K562 (cell line): ENCODE results near the gene CHAD. TPM values are rescaled to one million over a fixed set of nuclear protein-coding genes. Genes with fewer than 3 reads are reported as not detected.

Experiments
- LEF1 ChIP-seq: fragments of 450-650 bp; IDR thresholded peaks from 2 replicates; pipeline ENCODE4 v1.6.1; 2016; ENCODE audit warnings: mild to moderate bottlenecking
- NCOA4 ChIP-seq: fragments of 450-650 bp; IDR thresholded peaks from 2 replicates; pipeline ENCODE4 v1.6.1; 2018; ENCODE audit warnings: mild to moderate bottlenecking; ENCODE audit not compliant: partially characterized antibody
- SMARCA4 ChIP-seq: fragments of 450-650 bp; IDR thresholded peaks from 2 replicates; pipeline ENCODE4 v1.6.1; 2016
- ZNF232 ChIP-seq: sonication (generic); formaldehyde crosslinking; IDR thresholded peaks from 2 replicates; pipeline ENCODE4 v1.8.0; 2022; ENCODE audit warnings: mild to moderate bottlenecking, missing genetic modification reagents
- polyA plus RNA-seq, 8 experiments: library from polyadenylated mRNA; depleted of rRNA in 4 of 8; stranded (reverse) in 5 of 8; unstranded in 3 of 8; fragments of >200 nt; fragmentation: Nextera tagmentation in 2 of 8; fragmentation: Illumina TruSeq in 1 of 8; extraction: Ambion mirVana in 2 of 8; extraction: Trizol in 1 of 8; gene quantifications; 2 replicates each; pipeline versions ENCODE4 v1.2.1 to v1.2.3, GENCODE V29; 2011 to 2014; ENCODE audit warnings: inconsistent platforms in 1 of 8, missing spikeins in 1 of 8
- total RNA-seq, 7 experiments: library from RNA; depleted of rRNA in 6 of 7; stranded (reverse); fragments of >200 nt in 6 of 7; fragmentation: Illumina TruSeq in 2 of 7; extraction: Trizol in 2 of 7; gene quantifications; 2 replicates each; pipeline versions ENCODE4 v1.2.1 to v1.2.3, GENCODE V29; 2011 to 2021; ENCODE audit warnings: low replicate concordance in 1 of 7
- TF ChIP-seq, protein P1 (sequence below): sonication (generic); formaldehyde crosslinking; IDR thresholded peaks from 2 replicates; pipeline ENCODE4 v1.8.1; 2023; ENCODE audit warnings: missing genetic modification reagents, mild to moderate bottlenecking, borderline replicate concordance
- TF ChIP-seq, protein P2 (sequence below): fragments of 250-450 bp; sonication (Bioruptor Pico); IDR thresholded peaks from 2 replicates; pipeline ENCODE4 v1.4.0; 2020
- TF ChIP-seq, protein P3 (sequence below): fragments of 450-650 bp; formaldehyde crosslinking; IDR thresholded peaks from 2 replicates; pipeline ENCODE4 v1.4.0; 2022; ENCODE audit warnings: mild to moderate bottlenecking, moderate library complexity
- TF ChIP-seq, protein P4 (sequence below): fragments of 250-450 bp; sonication (Bioruptor Pico); IDR thresholded peaks from 2 replicates; pipeline ENCODE4 v1.5.0; 2021; ENCODE audit warnings: mild to moderate bottlenecking, borderline replicate concordance
- TF ChIP-seq, protein P5 (sequence below): fragments of 450-650 bp; formaldehyde crosslinking; IDR thresholded peaks from 2 replicates; pipeline ENCODE4 v1.4.0; 2020; ENCODE audit warnings: mild to moderate bottlenecking, moderate library complexity
- TF ChIP-seq, protein P6 (sequence below): sonication (generic); formaldehyde crosslinking; IDR thresholded peaks from 2 replicates; pipeline ENCODE4 v1.4.0; 2020; ENCODE audit warnings: mild to moderate bottlenecking, missing genetic modification reagents

CHAD gene
- total and polyA plus RNA-seq, 9 of the 15 experiments (the other 6 are each of a cell fraction or from before 2014, with no cell fraction given) = not detected

DNA sequence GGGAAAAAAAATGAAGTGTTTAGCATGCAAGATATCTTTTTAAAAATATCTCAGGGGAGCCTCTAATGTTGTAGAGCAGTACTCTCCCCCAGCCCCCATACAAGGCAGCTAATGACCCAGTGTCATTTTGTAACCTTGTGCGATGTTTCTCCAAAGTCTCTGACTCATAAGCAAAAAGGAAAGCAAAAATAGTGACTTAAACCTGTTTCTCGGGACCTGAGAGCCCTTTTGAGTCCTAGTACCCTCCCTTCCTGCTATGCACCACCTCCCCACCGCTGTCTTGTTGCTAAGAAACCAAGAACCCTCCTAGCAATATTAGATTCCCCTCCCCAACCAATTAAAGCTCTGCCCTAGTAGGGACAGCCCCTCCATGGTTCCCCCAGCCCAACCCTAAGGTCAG, 42.4 kb upstream of the CHAD start (continued):
- TF ChIP-seq, protein P1, sequence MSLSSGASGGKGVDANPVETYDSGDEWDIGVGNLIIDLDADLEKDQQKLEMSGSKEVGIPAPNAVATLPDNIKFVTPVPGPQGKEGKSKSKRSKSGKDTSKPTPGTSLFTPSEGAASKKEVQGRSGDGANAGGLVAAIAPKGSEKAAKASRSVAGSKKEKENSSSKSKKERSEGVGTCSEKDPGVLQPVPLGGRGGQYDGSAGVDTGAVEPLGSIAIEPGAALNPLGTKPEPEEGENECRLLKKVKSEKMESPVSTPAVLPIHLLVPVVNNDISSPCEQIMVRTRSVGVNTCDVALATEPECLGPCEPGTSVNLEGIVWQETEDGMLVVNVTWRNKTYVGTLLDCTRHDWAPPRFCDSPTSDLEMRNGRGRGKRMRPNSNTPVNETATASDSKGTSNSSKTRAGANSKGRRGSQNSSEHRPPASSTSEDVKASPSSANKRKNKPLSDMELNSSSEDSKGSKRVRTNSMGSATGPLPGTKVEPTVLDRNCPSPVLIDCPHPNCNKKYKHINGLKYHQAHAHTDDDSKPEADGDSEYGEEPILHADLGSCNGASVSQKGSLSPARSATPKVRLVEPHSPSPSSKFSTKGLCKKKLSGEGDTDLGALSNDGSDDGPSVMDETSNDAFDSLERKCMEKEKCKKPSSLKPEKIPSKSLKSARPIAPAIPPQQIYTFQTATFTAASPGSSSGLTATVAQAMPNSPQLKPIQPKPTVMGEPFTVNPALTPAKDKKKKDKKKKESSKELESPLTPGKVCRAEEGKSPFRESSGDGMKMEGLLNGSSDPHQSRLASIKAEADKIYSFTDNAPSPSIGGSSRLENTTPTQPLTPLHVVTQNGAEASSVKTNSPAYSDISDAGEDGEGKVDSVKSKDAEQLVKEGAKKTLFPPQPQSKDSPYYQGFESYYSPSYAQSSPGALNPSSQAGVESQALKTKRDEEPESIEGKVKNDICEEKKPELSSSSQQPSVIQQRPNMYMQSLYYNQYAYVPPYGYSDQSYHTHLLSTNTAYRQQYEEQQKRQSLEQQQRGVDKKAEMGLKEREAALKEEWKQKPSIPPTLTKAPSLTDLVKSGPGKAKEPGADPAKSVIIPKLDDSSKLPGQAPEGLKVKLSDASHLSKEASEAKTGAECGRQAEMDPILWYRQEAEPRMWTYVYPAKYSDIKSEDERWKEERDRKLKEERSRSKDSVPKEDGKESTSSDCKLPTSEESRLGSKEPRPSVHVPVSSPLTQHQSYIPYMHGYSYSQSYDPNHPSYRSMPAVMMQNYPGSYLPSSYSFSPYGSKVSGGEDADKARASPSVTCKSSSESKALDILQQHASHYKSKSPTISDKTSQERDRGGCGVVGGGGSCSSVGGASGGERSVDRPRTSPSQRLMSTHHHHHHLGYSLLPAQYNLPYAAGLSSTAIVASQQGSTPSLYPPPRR (CRISPR knock-in tag) = no peak
- TF ChIP-seq SMARCA4 (no peak), ZNF232 (no peak), LEF1 (no peak), NCOA4 (no peak)
- TF ChIP-seq, protein P2, sequence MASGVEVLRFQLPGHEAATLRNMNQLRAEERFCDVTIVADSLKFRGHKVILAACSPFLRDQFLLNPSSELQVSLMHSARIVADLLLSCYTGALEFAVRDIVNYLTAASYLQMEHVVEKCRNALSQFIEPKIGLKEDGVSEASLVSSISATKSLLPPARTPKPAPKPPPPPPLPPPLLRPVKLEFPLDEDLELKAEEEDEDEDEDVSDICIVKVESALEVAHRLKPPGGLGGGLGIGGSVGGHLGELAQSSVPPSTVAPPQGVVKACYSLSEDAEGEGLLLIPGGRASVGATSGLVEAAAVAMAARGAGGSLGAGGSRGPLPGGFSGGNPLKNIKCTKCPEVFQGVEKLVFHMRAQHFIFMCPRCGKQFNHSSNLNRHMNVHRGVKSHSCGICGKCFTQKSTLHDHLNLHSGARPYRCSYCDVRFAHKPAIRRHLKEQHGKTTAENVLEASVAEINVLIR (CRISPR knock-in tag) = no peak
- TF ChIP-seq, protein P3, sequence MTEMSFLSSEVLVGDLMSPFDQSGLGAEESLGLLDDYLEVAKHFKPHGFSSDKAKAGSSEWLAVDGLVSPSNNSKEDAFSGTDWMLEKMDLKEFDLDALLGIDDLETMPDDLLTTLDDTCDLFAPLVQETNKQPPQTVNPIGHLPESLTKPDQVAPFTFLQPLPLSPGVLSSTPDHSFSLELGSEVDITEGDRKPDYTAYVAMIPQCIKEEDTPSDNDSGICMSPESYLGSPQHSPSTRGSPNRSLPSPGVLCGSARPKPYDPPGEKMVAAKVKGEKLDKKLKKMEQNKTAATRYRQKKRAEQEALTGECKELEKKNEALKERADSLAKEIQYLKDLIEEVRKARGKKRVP (CRISPR knock-in tag) = no peak
- TF ChIP-seq, protein P4, sequence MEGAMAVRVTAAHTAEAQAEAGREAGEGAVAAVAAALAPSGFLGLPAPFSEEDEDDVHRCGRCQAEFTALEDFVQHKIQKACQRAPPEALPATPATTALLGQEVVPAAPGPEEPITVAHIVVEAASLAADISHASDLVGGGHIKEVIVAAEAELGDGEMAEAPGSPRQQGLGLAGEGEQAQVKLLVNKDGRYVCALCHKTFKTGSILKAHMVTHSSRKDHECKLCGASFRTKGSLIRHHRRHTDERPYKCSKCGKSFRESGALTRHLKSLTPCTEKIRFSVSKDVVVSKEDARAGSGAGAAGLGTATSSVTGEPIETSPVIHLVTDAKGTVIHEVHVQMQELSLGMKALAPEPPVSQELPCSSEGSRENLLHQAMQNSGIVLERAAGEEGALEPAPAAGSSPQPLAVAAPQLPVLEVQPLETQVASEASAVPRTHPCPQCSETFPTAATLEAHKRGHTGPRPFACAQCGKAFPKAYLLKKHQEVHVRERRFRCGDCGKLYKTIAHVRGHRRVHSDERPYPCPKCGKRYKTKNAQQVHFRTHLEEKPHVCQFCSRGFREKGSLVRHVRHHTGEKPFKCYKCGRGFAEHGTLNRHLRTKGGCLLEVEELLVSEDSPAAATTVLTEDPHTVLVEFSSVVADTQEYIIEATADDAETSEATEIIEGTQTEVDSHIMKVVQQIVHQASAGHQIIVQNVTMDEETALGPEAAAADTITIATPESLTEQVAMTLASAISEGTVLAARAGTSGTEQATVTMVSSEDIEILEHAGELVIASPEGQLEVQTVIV (CRISPR knock-in tag) = no peak
- TF ChIP-seq, protein P5, sequence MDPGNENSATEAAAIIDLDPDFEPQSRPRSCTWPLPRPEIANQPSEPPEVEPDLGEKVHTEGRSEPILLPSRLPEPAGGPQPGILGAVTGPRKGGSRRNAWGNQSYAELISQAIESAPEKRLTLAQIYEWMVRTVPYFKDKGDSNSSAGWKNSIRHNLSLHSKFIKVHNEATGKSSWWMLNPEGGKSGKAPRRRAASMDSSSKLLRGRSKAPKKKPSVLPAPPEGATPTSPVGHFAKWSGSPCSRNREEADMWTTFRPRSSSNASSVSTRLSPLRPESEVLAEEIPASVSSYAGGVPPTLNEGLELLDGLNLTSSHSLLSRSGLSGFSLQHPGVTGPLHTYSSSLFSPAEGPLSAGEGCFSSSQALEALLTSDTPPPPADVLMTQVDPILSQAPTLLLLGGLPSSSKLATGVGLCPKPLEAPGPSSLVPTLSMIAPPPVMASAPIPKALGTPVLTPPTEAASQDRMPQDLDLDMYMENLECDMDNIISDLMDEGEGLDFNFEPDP (CRISPR knock-in tag) = no peak
- TF ChIP-seq, protein P6, sequence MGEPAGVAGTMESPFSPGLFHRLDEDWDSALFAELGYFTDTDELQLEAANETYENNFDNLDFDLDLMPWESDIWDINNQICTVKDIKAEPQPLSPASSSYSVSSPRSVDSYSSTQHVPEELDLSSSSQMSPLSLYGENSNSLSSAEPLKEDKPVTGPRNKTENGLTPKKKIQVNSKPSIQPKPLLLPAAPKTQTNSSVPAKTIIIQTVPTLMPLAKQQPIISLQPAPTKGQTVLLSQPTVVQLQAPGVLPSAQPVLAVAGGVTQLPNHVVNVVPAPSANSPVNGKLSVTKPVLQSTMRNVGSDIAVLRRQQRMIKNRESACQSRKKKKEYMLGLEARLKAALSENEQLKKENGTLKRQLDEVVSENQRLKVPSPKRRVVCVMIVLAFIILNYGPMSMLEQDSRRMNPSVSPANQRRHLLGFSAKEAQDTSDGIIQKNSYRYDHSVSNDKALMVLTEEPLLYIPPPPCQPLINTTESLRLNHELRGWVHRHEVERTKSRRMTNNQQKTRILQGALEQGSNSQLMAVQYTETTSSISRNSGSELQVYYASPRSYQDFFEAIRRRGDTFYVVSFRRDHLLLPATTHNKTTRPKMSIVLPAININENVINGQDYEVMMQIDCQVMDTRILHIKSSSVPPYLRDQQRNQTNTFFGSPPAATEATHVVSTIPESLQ = no peak
